NCI-H1436 treated with DMSO at 0.1 percent for 48 hours (cell line): ENCODE data around the gene RGMB.
"Not testable (repeated sequence)": the region's sequence is repeated elsewhere in the genome, so short reads cannot be mapped to it uniquely, and the experiment has no call there.

Source experiments
- DNase-seq: peaks from one replicate; lab custom pipeline; 2025; lab: John Stamatoyannopoulos, UW

Gene RGMB

GRCh38 chr5:98773464-98774191 is at the start of gene RGMB:
Gene RGMB (plus strand): TSS chr5:98773663. CDS start chr5:98774071, 408 bp downstream.
- peak; percentile 82 for DNase-seq

DNA sequence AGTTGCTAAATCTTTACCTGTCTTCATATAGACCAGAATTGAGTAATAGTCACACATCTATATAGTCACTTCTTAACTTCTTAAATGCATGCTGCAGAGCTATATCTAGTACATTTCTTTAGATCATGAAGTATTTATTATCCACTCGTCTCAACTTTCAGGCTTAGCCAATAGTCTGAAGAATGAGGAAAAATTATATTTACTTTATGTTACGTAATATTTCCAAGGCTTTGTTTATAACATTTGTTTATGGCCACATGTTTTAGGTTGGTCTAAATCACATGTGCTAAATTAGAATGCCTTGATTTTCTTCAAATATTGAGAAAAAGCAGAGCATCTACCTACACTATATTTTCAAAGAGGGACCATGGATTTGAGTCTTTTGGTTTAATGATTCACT is 47.2 kb upstream of the RGMB start:
- DNase-seq: no peak

GRCh38 chr5:98727686-98728085 is 45.8 kb upstream of the RGMB start:
- no peak for DNase-seq

- no peak for DNase-seq
Measured at GRCh38 chr5:98734646-98735045, 38.8 kb upstream of the RGMB start.

GRCh38 chr5:98735806-98736507 is 37.5 kb upstream of the RGMB start:
- no peak for DNase-seq

DNA sequence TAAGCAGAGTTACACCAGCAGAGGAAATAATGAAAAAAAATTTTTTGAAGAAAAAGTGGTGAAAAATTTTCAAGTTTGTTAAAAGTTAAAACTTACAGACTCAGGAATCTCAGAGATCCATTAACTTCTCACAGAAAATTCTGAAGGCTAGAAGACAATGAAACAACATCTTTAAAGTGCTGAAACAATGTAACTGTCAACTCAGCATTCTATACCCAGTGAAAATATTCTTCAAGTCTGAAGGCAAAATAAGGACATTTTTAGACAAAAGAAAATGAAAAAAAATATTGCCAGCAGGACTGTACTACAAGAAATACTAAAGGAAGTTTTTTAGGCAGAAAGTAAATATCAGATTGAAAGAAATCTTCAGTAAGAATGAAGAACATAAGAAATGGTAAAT is 36.7 kb upstream of the RGMB start:
- no peak for DNase-seq

DNA sequence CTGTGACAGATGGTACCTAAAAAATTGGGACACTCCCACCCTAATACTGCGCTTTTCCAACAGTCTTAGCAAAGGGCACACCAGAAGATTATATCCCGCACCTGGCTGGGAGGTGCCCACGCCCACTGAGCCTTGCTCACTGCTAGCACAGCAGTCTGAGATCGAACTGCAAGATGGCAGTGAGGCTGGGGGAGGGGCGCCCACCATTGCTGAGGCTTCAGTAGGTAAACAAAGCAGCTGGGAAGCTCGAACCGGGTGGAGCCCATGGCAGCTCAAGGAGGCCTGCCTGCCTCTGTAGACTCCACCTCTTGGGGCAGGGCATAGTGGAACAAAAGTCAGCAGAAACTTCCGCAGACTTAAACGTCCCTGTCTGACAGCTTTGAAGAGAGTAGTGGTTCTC is 36.0 kb upstream of the RGMB start:
- DNase-seq: not testable (repeated sequence)

- not testable (repeated sequence) for DNase-seq
Measured at GRCh38 chr5:98738481-98739149, 34.8 kb upstream of the RGMB start.

DNA sequence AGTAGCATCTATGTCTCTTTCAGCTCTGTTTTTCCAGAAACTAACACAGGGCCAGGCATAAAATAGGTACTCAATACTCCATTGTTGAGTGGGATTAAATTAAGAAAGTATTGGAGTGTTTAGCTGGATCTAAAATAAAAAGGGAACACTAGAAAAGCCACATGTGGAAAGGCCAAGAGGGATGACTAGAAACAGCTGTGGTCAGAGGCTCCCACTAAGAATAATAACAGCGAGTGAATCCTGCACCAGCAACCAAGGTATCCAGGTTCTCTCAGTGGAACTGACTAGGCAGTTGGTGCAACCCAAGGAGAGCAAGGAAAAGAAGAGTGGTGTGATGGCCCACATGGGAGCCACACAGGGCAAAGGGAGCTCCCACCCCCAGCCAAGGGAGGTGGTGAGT is 31.5 kb upstream of the RGMB start:
- no peak for DNase-seq

DNA sequence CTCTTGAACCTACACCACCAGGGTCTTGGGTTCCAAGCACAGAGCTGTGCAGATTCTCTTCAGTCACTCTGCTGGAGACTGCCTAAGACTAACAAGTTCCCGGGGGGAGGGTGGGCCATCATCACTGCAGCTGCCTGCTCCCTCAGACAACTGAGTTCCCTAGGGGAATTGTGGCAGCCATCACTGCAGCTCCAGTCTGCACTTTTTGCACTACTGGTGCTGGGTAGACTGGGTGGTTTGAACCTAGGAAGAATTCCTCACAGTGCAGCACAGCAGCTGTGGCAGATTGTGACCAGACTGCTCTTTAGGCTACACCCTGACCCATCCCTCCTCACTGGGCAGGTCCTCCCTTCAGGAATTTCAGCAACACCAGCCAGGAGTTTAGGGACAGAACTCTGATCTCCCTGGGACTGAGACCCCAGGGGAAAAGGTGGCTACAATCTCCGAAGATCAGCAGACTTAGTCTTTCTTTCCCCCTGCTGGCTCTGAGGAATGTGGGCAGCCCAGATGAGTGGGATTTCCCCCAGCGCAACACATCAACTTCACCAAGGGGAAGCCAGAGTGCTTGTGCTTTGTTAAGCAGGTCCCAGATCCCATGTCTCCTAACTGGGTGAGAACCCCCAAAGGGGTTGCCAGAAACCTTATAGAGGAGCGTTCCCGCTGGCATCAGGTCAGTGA is 30.9 kb upstream of the RGMB start:
- no peak for DNase-seq

DNA sequence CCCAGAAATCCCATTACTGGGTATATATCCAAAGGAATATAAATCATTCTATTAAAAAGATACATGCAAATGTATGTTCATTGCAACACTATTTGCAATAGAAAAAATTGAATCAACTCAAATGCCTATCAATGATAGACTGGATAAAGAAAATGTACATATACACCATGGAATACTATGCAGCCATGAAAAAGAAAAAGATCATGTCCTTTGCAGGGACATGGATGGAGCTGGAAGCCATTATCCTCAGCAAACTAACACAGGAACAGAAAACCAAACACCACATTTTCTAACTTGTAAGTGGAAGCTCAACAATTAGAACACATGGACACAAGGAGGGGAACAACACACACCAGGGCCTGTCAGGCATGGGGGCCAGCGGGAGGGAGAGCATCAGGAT is 25.2 kb upstream of the RGMB start:
- DNase-seq: not testable (repeated sequence)

DNA sequence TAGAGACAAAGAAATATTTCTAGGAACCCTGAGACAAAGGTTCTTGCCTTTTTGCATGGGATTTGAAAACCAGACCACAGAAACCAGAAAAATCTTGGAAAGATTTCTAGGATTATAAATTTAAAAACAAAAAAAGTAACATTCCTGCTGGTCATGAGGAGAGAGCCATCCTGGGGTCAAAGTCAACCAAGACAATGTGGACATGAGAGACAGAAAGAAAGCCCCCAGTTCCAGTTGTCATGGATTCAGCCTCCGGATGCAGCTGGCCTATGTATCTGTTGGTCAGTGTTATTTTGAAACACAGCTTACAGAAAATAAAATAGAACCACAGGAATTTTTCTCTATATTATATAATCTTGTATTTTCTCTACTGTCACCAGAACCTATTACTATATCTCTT is 24.4 kb upstream of the RGMB start:
- DNase-seq: no peak

GRCh38 chr5:98750693-98751092 is 22.8 kb upstream of the RGMB start:
- DNase-seq: no peak

DNA sequence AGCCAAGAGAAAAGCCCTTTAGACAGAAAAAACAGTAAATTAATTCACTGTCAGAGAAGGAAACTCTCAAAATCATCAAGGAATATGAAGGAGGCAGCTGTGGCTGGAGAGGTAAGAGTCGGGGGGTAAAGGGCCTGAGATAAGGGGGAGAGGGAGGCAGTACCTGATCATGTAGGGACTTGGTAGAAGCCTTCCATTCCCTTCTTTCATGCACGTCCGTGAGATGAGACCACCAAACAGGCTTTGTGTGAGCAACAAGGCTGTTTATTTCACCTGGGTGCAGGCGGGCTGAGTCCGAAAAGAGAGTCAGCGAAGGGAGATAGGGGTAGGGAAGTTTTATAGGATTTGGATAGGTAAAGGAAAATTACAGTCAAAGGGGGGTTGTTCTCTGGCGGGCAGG is 21.1 kb upstream of the RGMB start:
- not testable (repeated sequence) for DNase-seq

DNA sequence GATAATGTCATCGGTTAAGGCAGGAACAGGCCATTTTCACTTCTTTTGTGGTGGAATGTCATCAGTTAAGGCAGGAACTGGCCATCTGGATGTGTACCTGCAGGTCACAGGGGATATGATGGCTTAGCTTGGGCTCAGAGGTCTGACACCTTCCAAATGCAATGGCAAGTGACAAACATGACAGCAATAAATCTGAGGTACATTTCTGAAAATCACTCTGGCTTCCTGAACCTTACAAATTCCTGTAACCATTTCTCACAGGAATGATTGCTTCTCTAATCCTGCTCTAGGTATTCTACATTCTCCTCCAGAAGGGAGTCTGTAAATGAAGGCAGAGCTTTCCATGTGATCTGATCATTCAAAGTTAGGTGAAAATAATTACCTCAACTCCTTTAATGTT is 20.7 kb upstream of the RGMB start:
- DNase-seq: not testable (repeated sequence)

DNA sequence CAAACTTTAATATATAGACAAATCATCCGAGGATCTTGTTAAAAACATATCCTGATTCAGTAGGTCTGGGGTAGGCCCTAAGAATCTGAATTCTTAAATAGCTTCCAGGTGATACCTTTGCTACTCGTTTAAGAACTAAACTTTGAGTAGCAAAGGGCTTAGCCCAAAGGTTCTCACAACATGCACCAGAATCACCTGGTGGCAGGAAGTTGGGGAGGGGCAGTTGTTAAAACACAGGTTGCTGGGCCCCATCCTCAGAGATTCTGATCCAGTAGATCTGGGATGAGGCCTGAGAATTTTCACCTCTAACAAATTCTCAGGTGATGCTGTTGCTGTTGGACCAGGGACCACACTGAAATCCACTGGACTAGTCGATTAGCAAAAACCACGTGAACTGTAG is 20.0 kb upstream of the RGMB start:
- no peak for DNase-seq

- DNase-seq: no peak
Measured at GRCh38 chr5:98755406-98755805, 18.1 kb upstream of the RGMB start.

- no peak for DNase-seq
Measured at GRCh38 chr5:98757978-98758377, 15.5 kb upstream of the RGMB start.

DNA sequence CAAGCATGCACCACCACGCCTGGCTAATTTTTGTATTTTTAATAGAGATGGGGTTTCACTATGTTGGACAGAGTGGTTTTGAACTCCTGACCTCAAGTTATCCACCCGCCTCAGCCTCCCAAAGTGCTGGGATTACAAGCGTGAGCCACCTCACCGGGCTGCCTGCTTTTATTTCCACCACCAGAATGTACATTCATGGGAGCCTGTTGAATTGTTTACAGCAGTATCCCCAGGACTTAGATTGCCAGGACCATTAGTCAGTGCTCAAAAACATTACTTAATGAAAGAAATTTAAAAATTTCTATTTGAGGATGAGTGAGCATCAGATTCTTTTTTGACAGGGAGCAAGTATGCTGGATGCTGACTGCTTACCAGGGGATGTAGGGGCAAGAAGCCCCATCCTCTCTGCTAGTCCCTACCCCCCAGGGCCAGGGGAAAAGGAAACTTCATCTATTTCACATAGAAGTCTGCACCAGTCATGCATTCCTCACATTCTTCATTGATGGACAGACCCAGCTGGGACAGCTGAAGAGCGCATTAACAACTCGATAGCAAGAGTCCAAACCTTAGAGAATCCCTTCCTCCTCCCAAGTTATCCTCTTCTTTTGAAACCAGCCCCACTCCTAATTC is 10.3 kb upstream of the RGMB start:
- DNase-seq: no peak

DNA sequence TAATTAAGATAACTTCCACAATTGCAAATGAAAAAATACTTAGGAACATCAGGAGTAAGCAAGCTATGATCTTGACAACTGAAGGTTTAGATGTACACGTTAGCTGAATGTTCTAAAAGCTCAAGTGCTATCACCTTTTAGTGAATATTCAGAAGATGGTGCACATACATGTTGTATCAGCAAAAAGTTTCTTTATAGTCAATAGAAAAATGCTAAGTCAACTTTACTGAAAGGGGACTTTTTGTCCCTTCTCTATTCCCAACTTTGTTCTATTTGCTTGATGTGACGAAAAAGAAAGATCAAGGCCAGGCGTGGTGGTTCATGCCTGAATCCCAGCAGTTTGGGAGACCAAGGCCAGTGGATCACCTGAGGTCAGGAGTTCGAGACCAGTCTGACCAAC is 7.6 kb upstream of the RGMB start:
- DNase-seq: no peak

DNA sequence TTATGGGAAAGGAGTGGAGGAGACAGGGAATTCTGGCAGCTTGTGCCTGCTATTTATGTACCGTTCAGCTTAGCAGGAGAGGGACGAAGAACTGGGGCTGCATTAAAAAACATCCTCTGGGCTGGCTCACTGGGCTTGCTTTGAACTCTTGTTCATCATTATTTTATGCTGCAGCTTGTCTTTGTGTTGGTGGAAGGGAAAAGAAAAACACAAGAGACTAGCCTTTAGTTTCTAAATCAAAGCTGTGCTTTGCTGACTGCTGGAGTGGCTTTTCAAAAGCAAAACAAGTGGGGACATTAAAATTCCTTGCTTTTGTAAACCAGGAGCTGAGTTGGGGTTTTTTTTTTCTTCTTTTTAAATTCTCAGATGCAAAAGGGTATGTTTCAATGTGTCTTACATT is 5.9 kb upstream of the RGMB start:
- no peak for DNase-seq
